Measurements from ENCODE around the gene SMAD3. TPM values are rescaled to one million over a fixed set of nuclear protein-coding genes. Genes with fewer than 3 reads are reported as not detected.

The SMAD3 gene
- total RNA-seq, 1 experiment from 2014 or later: 99.5 TPM

DNA sequence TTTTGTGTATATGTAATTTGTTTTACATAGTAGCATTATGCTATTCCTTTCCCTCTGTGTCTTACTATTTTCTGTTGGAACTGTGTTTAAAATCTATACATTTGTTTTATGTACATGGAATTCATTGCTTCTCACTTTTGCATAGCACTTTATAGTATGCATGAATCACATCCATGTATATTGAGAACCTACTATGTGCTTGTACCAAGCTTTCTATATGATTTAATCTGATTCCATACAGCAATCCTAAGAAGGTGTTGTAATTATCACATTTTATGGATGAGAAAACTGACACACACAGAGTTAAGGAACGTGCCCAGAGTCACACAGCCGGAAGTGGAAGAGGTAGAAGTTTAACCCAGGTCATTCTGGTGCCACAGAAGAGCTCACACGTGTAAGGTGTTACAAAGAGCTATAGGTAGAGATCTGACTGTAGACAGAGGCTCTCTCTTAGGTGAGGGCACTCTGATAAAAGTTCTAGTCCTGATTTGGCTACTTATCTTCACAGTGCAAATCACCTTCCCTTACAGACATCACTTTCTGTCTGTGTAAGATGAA is 3.5 kb upstream of the SMAD3 start:
- no peak for DNase-seq
- H3K27ac ChIP-seq: no peak overlapping the region
- H4K20me1 ChIP-seq (ENCODE audit: insufficient read depth): no peaks in the 10 kb centered on the region; the same call in 1 of the 2 replicates
- peaks cover 4% of the 10 kb centered on the region; the same call in 1 of the 2 replicates for H3F3A ChIP-seq (ENCODE audit: insufficient read depth, low read depth)
- no peak overlapping the region for H3K4me2 ChIP-seq
- no peaks in the 10 kb centered on the region for H3K9me3 ChIP-seq (ENCODE audit: insufficient read depth, low read depth)
- no peaks in the 10 kb centered on the region for H3K27me3 ChIP-seq (ENCODE audit: insufficient read depth, low read depth)
- intact Hi-C loops (cut with micrococcal nuclease; ENCODE audit: unreplicated experiment): no loop called here
- H3K36me3 ChIP-seq (ENCODE audit: low read depth): no peaks in the 10 kb centered on the region
- TF ChIP-seq EZH2 (IDR thresholded peaks at IDR 0.05; ENCODE audit: low read depth): no peak
- TF ChIP-seq, protein P1, sequence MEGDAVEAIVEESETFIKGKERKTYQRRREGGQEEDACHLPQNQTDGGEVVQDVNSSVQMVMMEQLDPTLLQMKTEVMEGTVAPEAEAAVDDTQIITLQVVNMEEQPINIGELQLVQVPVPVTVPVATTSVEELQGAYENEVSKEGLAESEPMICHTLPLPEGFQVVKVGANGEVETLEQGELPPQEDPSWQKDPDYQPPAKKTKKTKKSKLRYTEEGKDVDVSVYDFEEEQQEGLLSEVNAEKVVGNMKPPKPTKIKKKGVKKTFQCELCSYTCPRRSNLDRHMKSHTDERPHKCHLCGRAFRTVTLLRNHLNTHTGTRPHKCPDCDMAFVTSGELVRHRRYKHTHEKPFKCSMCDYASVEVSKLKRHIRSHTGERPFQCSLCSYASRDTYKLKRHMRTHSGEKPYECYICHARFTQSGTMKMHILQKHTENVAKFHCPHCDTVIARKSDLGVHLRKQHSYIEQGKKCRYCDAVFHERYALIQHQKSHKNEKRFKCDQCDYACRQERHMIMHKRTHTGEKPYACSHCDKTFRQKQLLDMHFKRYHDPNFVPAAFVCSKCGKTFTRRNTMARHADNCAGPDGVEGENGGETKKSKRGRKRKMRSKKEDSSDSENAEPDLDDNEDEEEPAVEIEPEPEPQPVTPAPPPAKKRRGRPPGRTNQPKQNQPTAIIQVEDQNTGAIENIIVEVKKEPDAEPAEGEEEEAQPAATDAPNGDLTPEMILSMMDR (conservative IDR thresholded peaks at IDR 0.05): no peak
- H3K4me1 ChIP-seq (replicated peaks; ENCODE audit: insufficient read depth): no peaks in the 10 kb centered on the region; the same call in 1 of the 2 replicates
- CTCF ChIA-PET: interaction anchor here (0.6 kb wide), 1 partner anchor 200 kb away, joined by 5 read pairs; no protein-coding TSS in a partner anchor
- no peaks in the 10 kb centered on the region for H3K9me2 ChIP-seq (ENCODE audit: insufficient read depth)
- peaks cover 16% of the 10 kb centered on the region for H3K79me2 ChIP-seq (ENCODE audit: low read depth)
- no peak overlapping the region for H3K4me3 ChIP-seq
- BruUV-seq (replicated peaks): no TSS peak
- POLR2A ChIA-PET (ENCODE audit: unreplicated experiment): interaction anchor here (0.6 to 0.7 kb wide), 2 partner anchors 19 to 706 kb away, joined by 3 to 5 read pairs; partner anchors contain the start of gene TIPIN
- no peak overlapping the region for H2AFZ ChIP-seq

- Histone ChIP-seq H3K4me2 (no peak overlapping the region), H3K27me3 (ENCODE audit: insufficient read depth, low read depth) (no peaks in the 10 kb centered on the region), H3K36me3 (ENCODE audit: low read depth) (0 out of 2 replicates have a peak, but pooled peaks cover 2% of the 10 kb centered on the region), H3K4me1 (replicated peaks; ENCODE audit: insufficient read depth) (no peaks in the 10 kb centered on the region; the same call in 1 of the 2 replicates), H3K27ac (no peak overlapping the region), H3K9me3 (ENCODE audit: insufficient read depth, low read depth) (no peaks in the 10 kb centered on the region), H3K4me3 (no peak overlapping the region), H2AFZ (no peak overlapping the region), H4K20me1 (ENCODE audit: insufficient read depth) (peaks cover 5% of the 10 kb centered on the region), H3K9me2 (ENCODE audit: insufficient read depth) (no peaks in the 10 kb centered on the region), H3F3A (ENCODE audit: insufficient read depth, low read depth) (peaks cover 4% of the 10 kb centered on the region; the same call in 1 of the 2 replicates), H3K79me2 (ENCODE audit: low read depth) (peaks cover 21% of the 10 kb centered on the region)
- ChIA-PET CTCF (interaction anchor here (0.6 kb wide), 1 partner anchor 201 kb away, joined by 5 read pairs; no protein-coding TSS in a partner anchor), POLR2A (ENCODE audit: unreplicated experiment) (interaction anchor here (0.6 to 0.9 kb wide), 3 partner anchors 20 to 99 kb away, joined by 3 to 11 read pairs (median 5); no protein-coding TSS in a partner anchor)
- no peak for DNase-seq
- intact Hi-C loops (cut with micrococcal nuclease; ENCODE audit: unreplicated experiment): no loop called here
- no peak for TF ChIP-seq EZH2 (IDR thresholded peaks at IDR 0.05; ENCODE audit: low read depth)
- TF ChIP-seq, protein P1 (conservative IDR thresholded peaks at IDR 0.05): no peak
- no TSS peak for BruUV-seq (replicated peaks)
These were observed 2.9 kb upstream of the SMAD3 start for GRCh38 chr15:67062369-67062985.

DNA sequence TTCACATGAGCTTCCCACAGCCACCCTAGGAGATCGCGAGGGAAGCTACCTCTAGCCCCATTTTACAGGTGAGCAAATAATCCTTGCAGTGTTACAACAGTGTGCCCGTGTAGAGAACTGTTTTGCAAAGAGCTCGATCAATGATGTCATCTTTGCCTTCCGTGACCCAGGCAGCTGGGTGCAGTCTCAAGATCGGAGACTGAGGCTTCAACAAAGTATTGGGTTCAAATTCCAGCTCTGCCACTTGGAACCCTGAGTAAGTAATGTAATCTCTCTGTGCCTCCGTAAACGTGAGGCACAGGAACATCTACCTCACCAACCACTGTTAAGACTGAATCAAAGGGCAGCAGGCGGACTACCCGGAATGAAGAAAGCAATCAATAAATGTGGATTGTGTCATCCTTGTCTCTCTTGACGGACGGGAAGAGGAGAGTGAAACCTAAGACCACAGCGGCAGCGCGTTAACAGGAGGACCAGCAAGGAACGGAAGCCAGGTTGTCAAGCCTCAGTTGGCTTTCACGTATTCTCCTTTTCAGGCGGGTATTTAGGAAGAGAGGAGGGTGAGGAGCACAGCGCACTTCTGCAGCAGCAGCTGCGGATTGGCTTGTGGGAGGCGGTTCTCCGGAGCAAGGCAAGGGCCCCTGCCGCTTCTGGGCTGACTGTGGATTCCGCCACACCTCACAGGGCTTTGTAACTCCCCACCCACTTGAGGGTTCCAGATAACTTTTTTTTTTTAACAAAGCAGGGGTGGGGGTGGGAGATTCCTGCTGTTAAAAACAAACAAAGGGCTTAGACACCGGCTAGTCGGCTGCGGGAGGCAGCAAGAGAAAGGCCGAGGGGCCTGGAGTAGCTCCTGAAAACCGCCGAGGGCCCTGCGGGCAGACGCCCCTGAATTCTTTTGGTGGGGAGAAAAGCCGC is 1.5 kb upstream of the SMAD3 start:
- BruUV-seq (replicated peaks): no TSS peak

More for the DNA sequence above, 1.5 kb upstream of the SMAD3 start:
- intact Hi-C loops (cut with micrococcal nuclease; ENCODE audit: unreplicated experiment): loop anchor here (1.0 to 2.0 kb wide), 3 partner anchors 39 to 117 kb away; no protein-coding TSS in a partner anchor
- Histone ChIP-seq H3K27me3 (ENCODE audit: insufficient read depth, low read depth) (no peaks in the 10 kb centered on the region), H3K36me3 (ENCODE audit: low read depth) (peaks cover 9% of the 10 kb centered on the region; the same call in 1 of the 2 replicates), H3F3A (ENCODE audit: insufficient read depth, low read depth) (peaks cover 4% of the 10 kb centered on the region; the same call in 1 of the 2 replicates), H4K20me1 (ENCODE audit: insufficient read depth) (peaks cover 19% of the 10 kb centered on the region), H3K4me3 (peak overlapping the region; percentile 74), H3K9me2 (ENCODE audit: insufficient read depth) (no peaks in the 10 kb centered on the region), H3K27ac (peak overlapping the region; percentile 78; the same call in 1 of the 2 replicates), H2AFZ (no peak overlapping the region), H3K9me3 (ENCODE audit: insufficient read depth, low read depth) (no peaks in the 10 kb centered on the region), H3K4me1 (replicated peaks; ENCODE audit: insufficient read depth) (peaks cover 5% of the 10 kb centered on the region), H3K79me2 (ENCODE audit: low read depth) (peaks cover 36% of the 10 kb centered on the region), H3K4me2 (peak overlapping the region; percentile 91)
- no peak for TF ChIP-seq EZH2 (IDR thresholded peaks at IDR 0.05; ENCODE audit: low read depth)
- TF ChIP-seq, protein P1 (conservative IDR thresholded peaks at IDR 0.05): no peak
- POLR2A ChIA-PET (ENCODE audit: unreplicated experiment): interaction anchor here (0.7 to 0.9 kb wide), 3 partner anchors 14 to 42 kb away, joined by 4 to 6 read pairs (median 5); no protein-coding TSS in a partner anchor
- peak in 1 of 2 experiments; percentile 52 for DNase-seq
- CTCF ChIA-PET: interaction anchor here (0.6 to 0.7 kb wide), 3 partner anchors 116 to 187 kb away, joined by 3 to 4 read pairs (median 3); no protein-coding TSS in a partner anchor

All from PC-9 (cell line).